ENCODE results near the gene CIAO2A. TPM values are rescaled to one million over a fixed set of nuclear protein-coding genes. Genes with fewer than 3 reads are reported as not detected.

Gene CIAO2A
- total RNA-seq, 3 donors from 2014 or later: 42.6 to 71.8 (median 50.9) TPM

DNA sequence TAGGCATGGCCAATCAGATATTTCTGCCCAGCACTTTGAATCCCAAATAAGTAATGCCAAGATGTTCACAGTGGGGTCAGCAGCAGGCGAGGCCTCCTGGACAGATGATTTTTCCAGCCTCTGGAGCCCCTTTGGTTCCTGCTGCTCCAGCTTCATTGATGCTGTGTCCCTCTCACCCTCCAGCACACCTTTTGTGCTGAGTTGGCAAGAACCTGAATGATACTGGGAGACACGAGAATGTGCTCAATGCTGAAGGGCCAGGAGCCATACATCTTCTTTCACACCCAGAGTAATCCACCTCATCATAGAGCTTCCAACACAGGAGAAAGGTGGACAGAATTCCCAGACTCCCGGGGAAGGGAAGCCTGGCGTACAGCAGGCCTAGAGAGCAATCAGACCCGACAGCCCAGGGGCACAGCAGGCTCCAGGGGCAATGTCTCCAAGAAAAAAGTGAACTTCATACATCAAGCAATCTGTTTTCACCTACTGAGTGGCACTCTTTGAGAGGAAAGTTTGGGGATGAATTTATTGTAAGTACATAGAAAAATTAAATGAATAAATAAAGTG, 40.6 kb downstream of the CIAO2A start:
- Histone ChIP-seq H3K27ac (no peak overlapping the region), H3K4me3 (no peak overlapping the region), H3K9me3 (no peaks in the 10 kb centered on the region), H3K27me3 (no peaks in the 10 kb centered on the region), H3K36me3 (no peaks in the 10 kb centered on the region), H3K4me1 (no peaks in the 10 kb centered on the region)
- DNase-seq (ENCODE audit: low spot score in 2 of 2): no peak
- intact Hi-C loops (cut with DNase I; ENCODE audit: low total_unique reads): no loop called here
- TF ChIP-seq, protein P1, sequence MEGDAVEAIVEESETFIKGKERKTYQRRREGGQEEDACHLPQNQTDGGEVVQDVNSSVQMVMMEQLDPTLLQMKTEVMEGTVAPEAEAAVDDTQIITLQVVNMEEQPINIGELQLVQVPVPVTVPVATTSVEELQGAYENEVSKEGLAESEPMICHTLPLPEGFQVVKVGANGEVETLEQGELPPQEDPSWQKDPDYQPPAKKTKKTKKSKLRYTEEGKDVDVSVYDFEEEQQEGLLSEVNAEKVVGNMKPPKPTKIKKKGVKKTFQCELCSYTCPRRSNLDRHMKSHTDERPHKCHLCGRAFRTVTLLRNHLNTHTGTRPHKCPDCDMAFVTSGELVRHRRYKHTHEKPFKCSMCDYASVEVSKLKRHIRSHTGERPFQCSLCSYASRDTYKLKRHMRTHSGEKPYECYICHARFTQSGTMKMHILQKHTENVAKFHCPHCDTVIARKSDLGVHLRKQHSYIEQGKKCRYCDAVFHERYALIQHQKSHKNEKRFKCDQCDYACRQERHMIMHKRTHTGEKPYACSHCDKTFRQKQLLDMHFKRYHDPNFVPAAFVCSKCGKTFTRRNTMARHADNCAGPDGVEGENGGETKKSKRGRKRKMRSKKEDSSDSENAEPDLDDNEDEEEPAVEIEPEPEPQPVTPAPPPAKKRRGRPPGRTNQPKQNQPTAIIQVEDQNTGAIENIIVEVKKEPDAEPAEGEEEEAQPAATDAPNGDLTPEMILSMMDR (IDR thresholded peaks at IDR 0.05): no peak
- TF ChIP-seq POLR2AphosphoS5 (IDR thresholded peaks at IDR 0.05) (no peak), POLR2A (IDR thresholded peaks at IDR 0.05) (no peak)

GRCh38 chr15:64051407-64052259, 42.0 kb downstream of the CIAO2A start:
- TF ChIP-seq, protein P1 (IDR thresholded peaks at IDR 0.05): no peak
- TF ChIP-seq POLR2AphosphoS5 (IDR thresholded peaks at IDR 0.05) (no peak), POLR2A (IDR thresholded peaks at IDR 0.05) (no peak)
- intact Hi-C loops (cut with DNase I; ENCODE audit: low total_unique reads): no loop called here
- Histone ChIP-seq H3K4me3 (no peak overlapping the region), H3K36me3 (no peaks in the 10 kb centered on the region), H3K27me3 (no peaks in the 10 kb centered on the region), H3K27ac (no peak overlapping the region), H3K4me1 (no peaks in the 10 kb centered on the region), H3K9me3 (no peaks in the 10 kb centered on the region)
- DNase-seq (ENCODE audit: low spot score in 2 of 2): no peak

DNA sequence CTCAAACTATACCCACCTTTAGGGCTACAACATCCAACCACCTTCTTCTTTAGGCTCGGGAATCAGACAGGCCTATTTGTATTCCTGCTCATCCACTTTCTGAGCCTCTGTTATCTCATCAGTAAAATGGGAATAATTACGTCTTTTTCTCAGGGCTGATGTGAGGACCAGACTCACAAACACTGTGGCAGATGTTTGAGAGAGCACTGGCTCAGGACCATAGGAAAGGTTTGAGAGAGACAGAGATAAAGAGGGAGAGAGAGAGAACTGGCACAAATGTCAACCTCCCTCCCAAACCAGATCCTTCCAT, 42.6 kb downstream of the CIAO2A start:
- no peak for TF ChIP-seq POLR2AphosphoS5 (IDR thresholded peaks at IDR 0.05)
- no peak for TF ChIP-seq POLR2A (IDR thresholded peaks at IDR 0.05)
- TF ChIP-seq, protein P1 (IDR thresholded peaks at IDR 0.05): no peak
- intact Hi-C loops (cut with DNase I; ENCODE audit: low total_unique reads): no loop called here
- no peak overlapping the region for H3K27ac ChIP-seq

DNA sequence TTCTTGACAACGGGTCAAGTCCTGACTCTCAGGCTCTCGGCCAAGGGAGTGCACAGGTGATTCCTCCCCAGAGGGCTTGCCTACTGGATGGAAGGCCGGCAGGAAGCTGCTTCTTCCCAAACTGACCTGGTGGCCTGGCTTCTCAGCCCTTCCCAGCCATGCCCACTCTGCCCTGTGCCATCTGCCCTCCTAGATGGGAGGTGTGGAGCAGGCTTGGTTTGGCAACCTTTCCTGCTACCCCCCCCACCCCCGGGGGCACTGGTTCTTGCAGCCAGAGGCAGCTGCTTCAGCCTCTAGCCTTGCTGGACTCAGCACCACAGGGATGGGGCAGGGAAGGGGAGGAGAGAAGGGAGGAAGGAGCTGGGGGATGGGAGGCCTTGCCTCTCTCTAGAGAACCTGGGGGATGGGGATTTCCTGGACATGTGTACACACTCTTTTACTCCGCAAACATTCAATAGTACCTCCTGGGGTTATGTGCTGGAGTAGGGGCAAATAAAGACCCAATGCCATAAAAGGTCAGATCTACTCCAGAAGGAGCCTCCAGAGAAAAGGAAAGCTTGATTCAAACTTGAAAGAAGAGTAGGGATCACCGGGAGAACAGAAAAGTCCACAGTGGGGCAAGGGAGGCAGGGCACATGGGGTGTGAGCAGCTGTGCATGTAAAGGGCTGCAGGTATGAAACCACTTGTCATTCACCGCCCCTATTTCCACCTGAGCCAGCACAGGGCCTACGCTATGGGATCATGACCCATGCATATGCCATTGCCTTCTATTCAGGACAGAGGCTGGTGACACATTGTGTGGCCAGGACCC, 43.2 kb downstream of the CIAO2A start:
- no peaks in the 10 kb centered on the region for H3K4me1 ChIP-seq
- H3K27me3 ChIP-seq: no peaks in the 10 kb centered on the region
- H3K27ac ChIP-seq: no peak overlapping the region
- no peak for TF ChIP-seq POLR2A (IDR thresholded peaks at IDR 0.05)
- TF ChIP-seq, protein P1 (IDR thresholded peaks at IDR 0.05): no peak
- no peak for TF ChIP-seq POLR2AphosphoS5 (IDR thresholded peaks at IDR 0.05)
- H3K4me3 ChIP-seq: no peak overlapping the region
- intact Hi-C loops (cut with DNase I; ENCODE audit: low total_unique reads): no loop called here
- no peaks in the 10 kb centered on the region for H3K9me3 ChIP-seq
- DNase-seq (ENCODE audit: low spot score in 2 of 2): no peak
- no peaks in the 10 kb centered on the region for H3K36me3 ChIP-seq

More for the DNA sequence above, 42.6 kb downstream of the CIAO2A start:
- no peaks in the 10 kb centered on the region for H3K4me1 ChIP-seq
- no peak for DNase-seq (ENCODE audit: low spot score in 2 of 2)
- no peak overlapping the region for H3K4me3 ChIP-seq
- no peaks in the 10 kb centered on the region for H3K9me3 ChIP-seq
- H3K27me3 ChIP-seq: no peaks in the 10 kb centered on the region
- H3K36me3 ChIP-seq: no peaks in the 10 kb centered on the region
